ENCODE data around the gene SENP3.

SENP3 gene

DNA sequence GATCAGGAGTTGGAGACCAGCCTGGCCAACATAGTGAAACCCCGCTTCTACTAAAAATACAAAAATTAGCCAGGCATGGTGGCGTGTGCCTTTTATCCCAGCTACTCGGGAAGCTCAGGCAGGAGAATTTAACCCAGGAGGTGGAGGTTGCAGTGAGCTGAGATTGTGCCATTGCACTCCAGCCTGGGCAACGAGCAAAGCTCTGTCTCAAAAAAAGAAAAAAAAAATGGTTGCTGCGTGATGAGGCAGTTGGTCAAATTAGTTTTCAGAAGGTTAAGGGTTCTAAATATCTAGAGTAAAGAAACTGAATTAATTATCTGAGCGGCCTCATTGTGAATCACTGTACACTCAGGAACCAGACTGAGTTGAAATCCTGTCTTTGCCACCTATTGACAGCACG lies 14.2 kb downstream of the SENP3 start:
- peak overlapping the region in 1 of 2 donors; percentile 99 for H3K4me3 ChIP-seq (replicated peaks in 1 of 2; ENCODE audit: low read depth in 2 of 2, low read length in 2 of 2)
- TF ChIP-seq, protein P1, sequence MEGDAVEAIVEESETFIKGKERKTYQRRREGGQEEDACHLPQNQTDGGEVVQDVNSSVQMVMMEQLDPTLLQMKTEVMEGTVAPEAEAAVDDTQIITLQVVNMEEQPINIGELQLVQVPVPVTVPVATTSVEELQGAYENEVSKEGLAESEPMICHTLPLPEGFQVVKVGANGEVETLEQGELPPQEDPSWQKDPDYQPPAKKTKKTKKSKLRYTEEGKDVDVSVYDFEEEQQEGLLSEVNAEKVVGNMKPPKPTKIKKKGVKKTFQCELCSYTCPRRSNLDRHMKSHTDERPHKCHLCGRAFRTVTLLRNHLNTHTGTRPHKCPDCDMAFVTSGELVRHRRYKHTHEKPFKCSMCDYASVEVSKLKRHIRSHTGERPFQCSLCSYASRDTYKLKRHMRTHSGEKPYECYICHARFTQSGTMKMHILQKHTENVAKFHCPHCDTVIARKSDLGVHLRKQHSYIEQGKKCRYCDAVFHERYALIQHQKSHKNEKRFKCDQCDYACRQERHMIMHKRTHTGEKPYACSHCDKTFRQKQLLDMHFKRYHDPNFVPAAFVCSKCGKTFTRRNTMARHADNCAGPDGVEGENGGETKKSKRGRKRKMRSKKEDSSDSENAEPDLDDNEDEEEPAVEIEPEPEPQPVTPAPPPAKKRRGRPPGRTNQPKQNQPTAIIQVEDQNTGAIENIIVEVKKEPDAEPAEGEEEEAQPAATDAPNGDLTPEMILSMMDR (IDR thresholded peaks at IDR 0.05; ENCODE audit: low read depth, low read length): no peak
- no peak for DNase-seq (ENCODE audit: low read depth in 2 of 2)

DNA sequence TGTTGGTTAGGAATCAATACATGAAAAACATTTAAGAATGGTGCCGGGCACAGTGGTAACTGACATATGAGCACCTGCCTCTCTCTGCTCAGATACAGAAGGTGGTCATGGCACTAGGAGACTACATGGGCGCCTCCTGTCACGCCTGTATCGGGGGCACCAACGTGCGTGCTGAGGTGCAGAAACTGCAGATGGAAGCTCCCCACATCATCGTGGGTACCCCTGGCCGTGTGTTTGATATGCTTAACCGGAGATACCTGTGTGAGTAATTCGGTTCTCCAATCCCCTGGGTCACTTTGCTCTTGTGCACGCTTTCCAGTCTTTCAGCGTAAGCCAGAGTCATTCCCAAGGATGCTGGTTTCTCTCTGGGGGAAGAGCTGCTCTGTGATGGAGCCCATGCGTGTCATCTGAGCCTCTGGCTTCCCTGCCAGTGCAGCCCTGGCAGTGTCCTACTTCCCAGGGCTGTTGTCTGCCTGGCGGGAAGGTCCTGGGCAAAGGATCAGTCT lies 14.8 kb downstream of the SENP3 start:
- H3K4me3 ChIP-seq (replicated peaks in 1 of 2; ENCODE audit: low read depth in 2 of 2, low read length in 2 of 2): no peak overlapping the region
- no peak for DNase-seq (ENCODE audit: low read depth in 2 of 2)
- TF ChIP-seq, protein P1 (IDR thresholded peaks at IDR 0.05; ENCODE audit: low read depth, low read length): no peak

DNA sequence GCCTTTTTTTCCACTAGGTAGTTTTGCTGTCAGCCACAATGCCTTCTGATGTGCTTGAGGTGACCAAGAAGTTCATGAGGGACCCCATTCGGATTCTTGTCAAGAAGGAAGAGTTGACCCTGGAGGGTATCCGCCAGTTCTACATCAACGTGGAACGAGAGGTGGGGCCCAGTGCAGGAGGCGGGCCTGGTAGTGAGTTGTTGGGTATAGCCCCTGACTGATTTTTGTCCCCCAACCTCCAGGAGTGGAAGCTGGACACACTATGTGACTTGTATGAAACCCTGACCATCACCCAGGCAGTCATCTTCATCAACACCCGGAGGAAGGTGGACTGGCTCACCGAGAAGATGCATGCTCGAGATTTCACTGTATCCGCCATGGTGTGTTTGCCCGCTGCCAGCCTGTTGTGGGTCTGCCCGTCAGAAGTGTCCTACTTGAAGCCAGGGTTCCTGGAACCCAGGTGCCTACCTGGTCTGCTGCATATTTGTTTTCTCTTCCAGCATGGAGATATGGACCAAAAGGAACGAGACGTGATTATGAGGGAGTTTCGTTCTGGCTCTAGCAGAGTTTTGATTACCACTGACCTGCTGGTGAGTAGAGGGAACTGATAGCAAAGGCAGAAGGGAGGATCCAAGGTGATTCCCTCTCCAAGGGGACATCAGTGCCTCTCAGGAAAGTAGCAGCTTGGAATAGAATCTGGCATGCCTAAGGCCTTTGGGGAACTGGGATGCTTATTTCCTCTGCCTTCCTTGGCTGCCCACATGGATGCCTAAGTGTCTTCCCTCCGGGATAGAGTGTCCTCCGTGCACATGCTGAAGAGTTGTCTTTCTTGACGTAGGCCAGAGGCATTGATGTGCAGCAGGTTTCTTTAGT lies 15.8 kb downstream of the SENP3 start:
- no peak overlapping the region for H3K4me3 ChIP-seq (replicated peaks in 1 of 2; ENCODE audit: low read depth in 2 of 2, low read length in 2 of 2)
- no peak for DNase-seq (ENCODE audit: low read depth in 2 of 2)
- TF ChIP-seq, protein P1 (IDR thresholded peaks at IDR 0.05; ENCODE audit: low read depth, low read length): no peak

DNA sequence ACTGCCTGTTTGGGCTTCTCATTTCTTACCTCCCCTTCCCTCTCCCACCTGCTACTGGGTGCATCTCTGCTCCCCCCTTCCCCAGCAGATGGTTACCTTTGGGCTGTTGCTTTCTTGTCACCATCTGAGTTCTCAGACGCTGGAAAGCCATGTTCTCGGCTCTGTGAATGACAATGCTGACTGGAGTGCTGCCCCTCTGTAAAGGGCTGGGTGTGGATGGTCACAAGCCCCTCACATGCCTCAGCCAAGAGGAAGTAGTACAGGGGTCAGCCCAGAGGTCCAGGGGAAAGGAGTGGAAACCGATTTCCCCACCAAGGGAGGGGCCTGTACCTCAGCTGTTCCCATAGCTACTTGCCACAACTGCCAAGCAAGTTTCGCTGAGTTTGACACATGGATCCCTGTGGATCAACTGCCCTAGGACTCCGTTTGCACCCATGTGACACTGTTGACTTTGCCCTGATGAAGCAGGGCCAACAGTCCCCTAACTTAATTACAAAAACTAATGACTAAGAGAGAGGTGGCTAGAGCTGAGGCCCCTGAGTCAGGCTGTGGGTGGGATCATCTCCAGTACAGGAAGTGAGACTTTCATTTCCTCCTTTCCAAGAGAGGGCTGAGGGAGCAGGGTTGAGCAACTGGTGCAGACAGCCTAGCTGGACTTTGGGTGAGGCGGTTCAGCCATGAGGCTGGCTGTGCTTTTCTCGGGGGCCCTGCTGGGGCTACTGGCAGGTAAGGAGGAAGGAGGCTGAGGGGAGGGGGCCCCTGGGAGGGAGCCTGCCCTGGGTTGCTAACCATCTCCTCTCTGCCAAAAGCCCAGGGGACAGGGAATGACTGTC lies 17.5 kb downstream of the SENP3 start, which contains the start of gene CD68:
CD68 (plus strand) TSS at position 638 of the 833 bp plus-strand sequence; CDS start at position 678, 40 bp downstream.
- peak; percentile 92 to 96 for DNase-seq (ENCODE audit: low read depth in 2 of 2)
- TF ChIP-seq, protein P1 (IDR thresholded peaks at IDR 0.05; ENCODE audit: low read depth, low read length): no peak
- peak within 1 kb of the TSS in 1 of 2 donors; percentile 25 for H3K4me3 ChIP-seq (replicated peaks in 1 of 2; ENCODE audit: low read depth in 2 of 2, low read length in 2 of 2)

DNA sequence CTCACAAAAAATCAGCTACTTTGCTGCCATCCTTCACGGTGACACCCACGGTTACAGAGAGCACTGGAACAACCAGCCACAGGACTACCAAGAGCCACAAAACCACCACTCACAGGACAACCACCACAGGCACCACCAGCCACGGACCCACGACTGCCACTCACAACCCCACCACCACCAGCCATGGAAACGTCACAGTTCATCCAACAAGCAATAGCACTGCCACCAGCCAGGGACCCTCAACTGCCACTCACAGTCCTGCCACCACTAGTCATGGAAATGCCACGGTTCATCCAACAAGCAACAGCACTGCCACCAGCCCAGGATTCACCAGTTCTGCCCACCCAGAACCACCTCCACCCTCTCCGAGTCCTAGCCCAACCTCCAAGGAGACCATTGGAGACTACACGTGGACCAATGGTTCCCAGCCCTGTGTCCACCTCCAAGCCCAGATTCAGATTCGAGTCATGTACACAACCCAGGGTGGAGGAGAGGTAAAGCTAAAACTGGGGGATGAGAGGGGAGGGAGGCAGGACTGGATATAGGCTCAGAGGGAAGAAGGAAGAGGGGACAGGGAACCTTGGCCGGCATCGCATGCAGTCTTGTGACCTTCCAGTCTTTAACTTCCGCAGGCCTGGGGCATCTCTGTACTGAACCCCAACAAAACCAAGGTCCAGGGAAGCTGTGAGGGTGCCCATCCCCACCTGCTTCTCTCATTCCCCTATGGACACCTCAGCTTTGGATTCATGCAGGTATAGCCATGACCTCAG lies 18.3 kb downstream of the SENP3 start:
- H3K4me3 ChIP-seq (replicated peaks in 1 of 2; ENCODE audit: low read depth in 2 of 2, low read length in 2 of 2): peak overlapping the region in 1 of 2 donors; percentile 25
- no peak for DNase-seq (ENCODE audit: low read depth in 2 of 2)
- TF ChIP-seq, protein P1 (IDR thresholded peaks at IDR 0.05; ENCODE audit: low read depth, low read length): no peak
